Esophagus muscularis mucosa (tissue), 4 donors: ENCODE data around the gene DISP2. TPM values are rescaled to one million over a fixed set of nuclear protein-coding genes. Genes with fewer than 3 reads are reported as not detected.

Source experiments
- DNase-seq: peaks from one replicate; pipeline ENCODE4 v3.0.0-alpha.2; 2017; ENCODE audit errors: extremely low spot score
- H3K27ac ChIP-seq, 4 donors: fragments of 200-600 bp; sonication (generic); replicated peaks in 1 of 4; 1 replicate in 3 of 4; 2 replicates in 1 of 4; pipeline ENCODE4 v1.5.1; 2016 to 2019; ENCODE audit warnings: mild to moderate bottlenecking in 1 of 4
- H3K27me3 ChIP-seq, 4 donors: fragments of 200-600 bp; sonication (generic); one replicate each; pipeline versions ENCODE4 v1.5.1 to v1.6.0; 2016 to 2019
- H3K36me3 ChIP-seq, 4 donors: fragments of 200-600 bp; sonication (generic); one replicate each; pipeline ENCODE4 v1.5.1; 2016 to 2019
- H3K4me1 ChIP-seq, 4 donors: fragments of 200-600 bp; sonication (generic); one replicate each; pipeline ENCODE4 v1.5.1; 2016 to 2019
- H3K4me3 ChIP-seq, 4 donors: fragments of 200-600 bp; sonication (generic); 1 replicate in 2 of 4; 2 replicates in 2 of 4; pipeline ENCODE4 v1.5.1; 2016 to 2019; ENCODE audit warnings: mild to moderate bottlenecking in 4 of 4, moderate library complexity in 1 of 4
- H3K9me3 ChIP-seq, 4 donors: fragments of 200-600 bp; sonication (generic); 1 replicate in 3 of 4; 2 replicates in 1 of 4; pipeline ENCODE4 v1.5.1; 2016 to 2019
- CTCF ChIP-seq, 3 experiments: fragments of 200-600 bp in 2 of 3; fragments of 450-650 bp in 1 of 3; sonication (generic) in 2 of 3; IDR thresholded peaks; one replicate each; pipeline ENCODE4 v1.5.1; 2017 to 2019; ENCODE audit warnings: antibody characterized with exemption in 3 of 3, mild to moderate bottlenecking in 2 of 3, moderate library complexity in 1 of 3
- EP300 ChIP-seq: sonication (generic); formaldehyde crosslinking; IDR thresholded peaks from one replicate; pipeline ENCODE4 v1.6.1; 2017; ENCODE audit warnings: antibody characterized with exemption
- POLR2A ChIP-seq: fragments of 450-650 bp; IDR thresholded peaks from one replicate; pipeline ENCODE4 v1.6.1; 2017; ENCODE audit warnings: antibody characterized with exemption, moderate library complexity, mild to moderate bottlenecking, low read depth
- POLR2AphosphoS5 ChIP-seq, 2 donors: sonication (generic); formaldehyde crosslinking; IDR thresholded peaks; one replicate each; pipeline ENCODE4 v1.6.1; 2017; ENCODE audit warnings: antibody characterized with exemption in 2 of 2
- WGBS: methylation state at CpG from one replicate; pipeline ENCODE4 v1.1.5; 2018; 5-methylcytosine and 5-hydroxymethylcytosine counted together
- intact Hi-C: fragments of 100-400 bp; cut with DNase I; formaldehyde crosslinking; loops from one replicate; pipeline ENCODE4 v1.15.1; 2023
- total RNA-seq, 4 donors: library from RNA; depleted of rRNA; stranded (reverse); fragments of >200 nt; gene quantifications; one replicate each; pipeline versions ENCODE4 v1.1.0 to v1.2.1, GENCODE V29; 2016

DISP2 gene
- total RNA-seq, 4 donors from 2014 or later = 0.13 to 0.42 (median 0.26) TPM

- no peak for DNase-seq
- Histone ChIP-seq H3K4me1 (peaks cover 31 to 32% (median 32%) of the 10 kb centered on the region in 4 donors), H3K27ac (no peak overlapping the region), H3K36me3 (no peaks in the 10 kb centered on the region), H3K9me3 (no peaks in the 10 kb centered on the region), H3K4me3 (no peak overlapping the region), H3K27me3 (no peaks in the 10 kb centered on the region)
- intact Hi-C loops = no loop called here
- WGBS = 92% methylated on average over 12 of the region's 15 CpGs
- TF ChIP-seq CTCF (IDR thresholded peaks at IDR 0.05) (no peak), POLR2AphosphoS5 (IDR thresholded peaks at IDR 0.05) (no peak), POLR2A (no peak), EP300 (no peak)
These were observed 11.2 kb upstream of the DISP2 start for GRCh38 chr15:40346579-40347558.

GRCh38 chr15:40347559-40348473 is 10.2 kb upstream of the DISP2 start:
- H3K27ac ChIP-seq = no peak overlapping the region
- intact Hi-C loops = no loop called here
- WGBS = 88% methylated on average over 6 of the region's 11 CpGs

GRCh38 chr15:40348474-40348870 is 9.5 kb upstream of the DISP2 start:
- no peaks in the 10 kb centered on the region for H3K27me3 ChIP-seq
- no peak overlapping the region for H3K27ac ChIP-seq
- H3K9me3 ChIP-seq = no peaks in the 10 kb centered on the region
- H3K4me3 ChIP-seq = no peak overlapping the region
- peaks cover 16 to 17% (median 16%) of the 10 kb centered on the region in 4 donors for H3K4me1 ChIP-seq
- 89% methylated on average over 5 of the region's 5 CpGs for WGBS
- no peak for DNase-seq
- H3K36me3 ChIP-seq = no peaks in the 10 kb centered on the region
- no peak for TF ChIP-seq POLR2AphosphoS5 (IDR thresholded peaks at IDR 0.05)
- TF ChIP-seq POLR2A = no peak
- no peak for TF ChIP-seq CTCF (IDR thresholded peaks at IDR 0.05)
- no peak for TF ChIP-seq EP300
- intact Hi-C loops = no loop called here

More at GRCh38 chr15:40347559-40348473, 10.2 kb upstream of the DISP2 start:
- no peaks in the 10 kb centered on the region for H3K36me3 ChIP-seq
- DNase-seq = no peak
- no peak overlapping the region for H3K4me3 ChIP-seq
- peaks cover 22 to 23% (median 23%) of the 10 kb centered on the region in 4 donors for H3K4me1 ChIP-seq
- TF ChIP-seq POLR2AphosphoS5 (IDR thresholded peaks at IDR 0.05) = no peak
- TF ChIP-seq CTCF (IDR thresholded peaks at IDR 0.05) = no peak
- TF ChIP-seq EP300 = no peak
- no peak for TF ChIP-seq POLR2A
- H3K27me3 ChIP-seq = no peaks in the 10 kb centered on the region
- H3K9me3 ChIP-seq = no peaks in the 10 kb centered on the region

- TF ChIP-seq POLR2A (no peak), CTCF (IDR thresholded peaks at IDR 0.05) (no peak), EP300 (no peak), POLR2AphosphoS5 (IDR thresholded peaks at IDR 0.05) (no peak)
- intact Hi-C loops = no loop called here
- no peak for DNase-seq
- no peaks in the 10 kb centered on the region for H3K27me3 ChIP-seq
- H3K9me3 ChIP-seq = no peaks in the 10 kb centered on the region
- no peak overlapping the region for H3K27ac ChIP-seq
- H3K4me3 ChIP-seq = no peak overlapping the region
- 98% methylated on average over 5 of the region's 5 CpGs for WGBS
- peaks cover 10 to 16% (median 13%) of the 10 kb centered on the region in 4 donors for H3K4me1 ChIP-seq
- no peaks in the 10 kb centered on the region for H3K36me3 ChIP-seq
These were observed 8.9 kb upstream of the DISP2 start for GRCh38 chr15:40349163-40349562.
